HUES6 (cell line): Measurements from ENCODE around the gene DLX3.

Experiments used
- H3K27ac ChIP-seq: 2 replicates; pipeline ENCODE4 v1.7.0; 2013; ENCODE audit warnings: low read depth, mild to moderate bottlenecking, low read length, inconsistent platforms
- H3K27me3 ChIP-seq: 2 replicates; pipeline ENCODE4 v1.6.1; 2013; ENCODE audit warnings: low read length; ENCODE audit not compliant: control insufficient read depth, insufficient read depth
- H3K36me3 ChIP-seq: 2 replicates; pipeline ENCODE4 v1.6.1; 2013; ENCODE audit warnings: low read length; ENCODE audit not compliant: control insufficient read depth, insufficient read depth
- H3K4me1 ChIP-seq: 2 replicates; pipeline ENCODE4 v1.6.1; 2013; ENCODE audit warnings: low read length; ENCODE audit not compliant: control insufficient read depth, insufficient read depth
- H3K4me3 ChIP-seq: 2 replicates; pipeline ENCODE4 v1.5.1; 2013; ENCODE audit warnings: low read depth, low read length
- H3K9ac ChIP-seq: one replicate; pipeline ENCODE4 v1.6.1; 2013; ENCODE audit warnings: mild to moderate bottlenecking, low read length
- H3K9me3 ChIP-seq: 2 replicates; pipeline ENCODE4 v1.6.1; 2013; ENCODE audit warnings: low read depth, low read length; ENCODE audit not compliant: control insufficient read depth, insufficient read depth

Gene DLX3

GRCh38 chr17:50022463-50023130 is 27.6 kb upstream of the DLX3 start:
- Histone ChIP-seq H3K27ac (no peak overlapping the region), H3K4me1 (peaks cover 4% of the 10 kb centered on the region), H3K27me3 (peaks cover 3% of the 10 kb centered on the region; the same call in 1 of the 2 replicates), H3K9ac (no peak overlapping the region), H3K4me3 (no peak overlapping the region), H3K36me3 (no peaks in the 10 kb centered on the region), H3K9me3 (peaks cover 15% of the 10 kb centered on the region)

- H3K9ac ChIP-seq = no peak overlapping the region
- no peaks in the 10 kb centered on the region for H3K36me3 ChIP-seq
- H3K9me3 ChIP-seq = peaks cover 15% of the 10 kb centered on the region
- no peak overlapping the region for H3K27ac ChIP-seq
- peaks cover 3% of the 10 kb centered on the region; the same call in 1 of the 2 replicates for H3K27me3 ChIP-seq
- no peaks in the 10 kb centered on the region for H3K4me1 ChIP-seq
- no peak overlapping the region for H3K4me3 ChIP-seq
Observed at GRCh38 chr17:50021681-50022370, 26.8 kb upstream of the DLX3 start.

- Histone ChIP-seq H3K4me3 (no peak overlapping the region), H3K36me3 (no peaks in the 10 kb centered on the region), H3K27ac (no peak overlapping the region), H3K9me3 (peaks cover 15% of the 10 kb centered on the region), H3K27me3 (peaks cover 3% of the 10 kb centered on the region; the same call in 1 of the 2 replicates), H3K4me1 (no peaks in the 10 kb centered on the region), H3K9ac (no peak overlapping the region)
Observed at GRCh38 chr17:50020841-50021599, 26.0 kb upstream of the DLX3 start.

- H3K36me3 ChIP-seq = no peaks in the 10 kb centered on the region
- H3K4me1 ChIP-seq = no peaks in the 10 kb centered on the region
- no peak overlapping the region for H3K9ac ChIP-seq
Observed at GRCh38 chr17:50018909-50019308, 23.9 kb upstream of the DLX3 start.

GRCh38 chr17:50015146-50015545 is 20.1 kb upstream of the DLX3 start:
- no peak overlapping the region for H3K9ac ChIP-seq
- H3K4me3 ChIP-seq = no peak overlapping the region
- H3K9me3 ChIP-seq = peaks cover 26% of the 10 kb centered on the region
- H3K27ac ChIP-seq = no peak overlapping the region
- no peaks in the 10 kb centered on the region for H3K27me3 ChIP-seq
- no peaks in the 10 kb centered on the region for H3K36me3 ChIP-seq
- no peaks in the 10 kb centered on the region for H3K4me1 ChIP-seq

More at GRCh38 chr17:50018909-50019308, 23.9 kb upstream of the DLX3 start:
- Histone ChIP-seq H3K27me3 (peaks cover 3% of the 10 kb centered on the region; the same call in 1 of the 2 replicates), H3K27ac (no peak overlapping the region), H3K9me3 (peaks cover 18% of the 10 kb centered on the region), H3K4me3 (no peak overlapping the region)

- H3K9ac ChIP-seq = no peak overlapping the region
Observed at GRCh38 chr17:50014471-50015088, 19.6 kb upstream of the DLX3 start.

GRCh38 chr17:50013079-50013478 is 18.1 kb upstream of the DLX3 start:
- H3K9ac ChIP-seq = no peak overlapping the region
- H3K36me3 ChIP-seq = no peaks in the 10 kb centered on the region
- H3K9me3 ChIP-seq = peaks cover 33% of the 10 kb centered on the region
- H3K4me3 ChIP-seq = no peak overlapping the region
- no peak overlapping the region for H3K27ac ChIP-seq
- H3K4me1 ChIP-seq = no peaks in the 10 kb centered on the region
- H3K27me3 ChIP-seq = no peaks in the 10 kb centered on the region

More at GRCh38 chr17:50014471-50015088, 19.6 kb upstream of the DLX3 start:
- H3K9me3 ChIP-seq = peaks cover 26% of the 10 kb centered on the region
- no peak overlapping the region for H3K27ac ChIP-seq
- H3K36me3 ChIP-seq = no peaks in the 10 kb centered on the region
- no peaks in the 10 kb centered on the region for H3K27me3 ChIP-seq
- no peak overlapping the region for H3K4me3 ChIP-seq
- H3K4me1 ChIP-seq = no peaks in the 10 kb centered on the region

- Histone ChIP-seq H3K4me3 (no peak overlapping the region), H3K27me3 (no peaks in the 10 kb centered on the region), H3K9ac (no peak overlapping the region)
Observed at GRCh38 chr17:50009282-50009681, 14.3 kb upstream of the DLX3 start.

GRCh38 chr17:50003911-50004310 is 8.9 kb upstream of the DLX3 start:
- H3K27ac ChIP-seq = no peak overlapping the region
- H3K36me3 ChIP-seq = no peaks in the 10 kb centered on the region
- no peak overlapping the region for H3K4me3 ChIP-seq
- H3K9me3 ChIP-seq = peaks cover 2% of the 10 kb centered on the region; the same call in 1 of the 2 replicates
- no peak overlapping the region for H3K9ac ChIP-seq
- H3K27me3 ChIP-seq = peaks cover 33% of the 10 kb centered on the region
- 0 out of 2 replicates have a peak, but pooled peaks cover under 1% of the 10 kb centered on the region for H3K4me1 ChIP-seq

More at GRCh38 chr17:50009282-50009681, 14.3 kb upstream of the DLX3 start:
- H3K9me3 ChIP-seq = peaks cover 22% of the 10 kb centered on the region
- H3K4me1 ChIP-seq = no peaks in the 10 kb centered on the region
- H3K36me3 ChIP-seq = no peaks in the 10 kb centered on the region
- no peak overlapping the region for H3K27ac ChIP-seq

- Histone ChIP-seq H3K27me3 (peaks cover 75% of the 10 kb centered on the region), H3K9me3 (no peaks in the 10 kb centered on the region), H3K4me3 (no peak overlapping the region), H3K4me1 (peaks cover 21% of the 10 kb centered on the region), H3K36me3 (no peaks in the 10 kb centered on the region), H3K27ac (no peak overlapping the region), H3K9ac (no peak overlapping the region)
Observed at GRCh38 chr17:49998836-49999511, 4.0 kb upstream of the DLX3 start.
